ENCODE data around the gene MLLT1.

MLLT1 gene

DNA sequence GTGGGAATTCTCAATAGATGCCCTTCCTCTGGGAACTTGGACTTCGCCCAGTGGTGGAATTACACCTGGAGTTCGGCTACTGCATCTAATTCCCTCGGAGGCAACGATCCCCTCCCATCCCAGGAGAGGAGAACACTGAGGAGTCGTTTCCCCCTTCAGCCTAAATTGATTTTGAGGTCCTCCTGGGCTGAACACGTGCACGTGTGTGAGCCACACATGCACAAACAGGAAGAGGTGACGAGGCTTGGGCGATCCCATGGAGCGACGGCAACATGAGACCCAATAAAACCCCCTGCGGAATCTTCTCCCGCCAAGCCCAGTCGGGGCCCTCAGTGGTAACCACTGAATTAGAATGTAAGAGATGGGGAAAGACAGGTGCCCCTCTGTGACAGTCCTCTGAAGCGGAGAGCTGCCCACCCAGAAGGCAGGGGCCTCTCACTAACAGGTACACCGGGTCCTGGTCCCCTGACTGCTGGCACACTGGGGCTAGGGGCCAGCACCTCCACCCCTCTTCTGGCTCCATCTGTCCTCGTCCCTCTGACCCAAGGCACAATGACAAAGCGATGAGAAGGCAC lies 4.5 kb downstream of the MLLT1 start:
- DNase-seq (ENCODE audit: low read depth in 2 of 2) = no peak

DNA sequence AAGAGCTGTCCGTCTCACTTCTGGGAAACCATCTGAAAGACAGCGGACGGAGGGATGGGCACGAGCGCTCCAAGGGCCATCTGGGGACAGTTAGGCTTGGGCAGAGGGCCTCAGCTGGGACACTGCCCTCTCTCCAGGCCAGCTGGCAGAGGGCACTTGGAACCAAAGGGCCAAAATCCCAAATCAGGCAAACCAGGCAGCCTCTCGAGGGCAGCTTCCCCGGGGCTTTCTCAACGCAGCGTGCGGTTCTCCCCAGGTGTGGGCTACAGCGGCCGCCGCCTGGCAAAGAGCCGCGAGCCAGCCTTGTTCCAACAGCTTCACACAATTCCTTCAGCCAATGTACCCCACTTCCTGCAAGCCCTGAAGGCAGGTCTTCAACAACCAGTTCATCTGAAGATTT lies 5.0 kb downstream of the MLLT1 start:
- no peak for DNase-seq (ENCODE audit: low read depth in 2 of 2)

DNA sequence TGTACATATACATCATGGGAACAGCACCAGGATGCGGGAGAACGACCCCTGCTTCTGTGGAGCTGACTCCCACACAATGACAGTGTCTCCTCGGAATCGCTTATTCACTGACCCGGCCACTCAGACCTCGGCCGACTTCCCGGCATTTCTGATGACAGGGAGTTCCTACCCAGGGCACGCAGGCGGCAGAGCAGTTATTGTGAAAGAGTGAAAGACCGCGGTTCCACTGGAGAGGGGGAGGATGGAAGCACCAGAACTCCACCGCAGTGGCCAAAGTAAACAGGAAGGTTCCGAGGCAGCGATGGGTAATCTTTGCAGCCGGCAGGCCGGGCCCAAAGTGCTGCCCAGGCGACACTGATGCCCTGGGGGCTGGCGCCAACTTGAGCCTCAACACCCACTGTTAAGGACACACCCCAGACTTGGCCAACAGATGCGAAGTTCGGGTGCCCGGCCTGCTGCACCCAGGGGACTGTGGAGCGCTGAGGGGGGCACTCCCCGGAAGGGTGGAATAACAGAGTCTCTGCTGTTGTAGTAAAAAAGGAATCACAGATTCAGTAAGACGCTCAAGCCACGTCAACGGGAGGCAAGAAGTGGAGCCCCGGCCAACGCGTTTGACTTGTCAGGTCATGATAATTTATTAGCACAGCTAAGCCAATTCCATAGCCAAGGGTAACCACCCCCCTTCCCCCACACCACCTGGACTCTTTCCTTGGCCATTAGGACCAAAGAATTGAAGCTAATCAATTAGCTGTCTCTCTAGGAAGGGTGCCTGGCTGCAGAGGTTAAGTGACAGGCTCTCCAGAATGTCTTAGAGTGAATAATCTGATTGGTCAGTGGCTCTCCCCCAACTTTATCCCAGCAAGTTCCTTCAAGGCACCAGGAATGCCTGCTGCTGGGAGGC lies 5.8 kb downstream of the MLLT1 start:
- DNase-seq (ENCODE audit: low read depth in 2 of 2) = no peak

DNA sequence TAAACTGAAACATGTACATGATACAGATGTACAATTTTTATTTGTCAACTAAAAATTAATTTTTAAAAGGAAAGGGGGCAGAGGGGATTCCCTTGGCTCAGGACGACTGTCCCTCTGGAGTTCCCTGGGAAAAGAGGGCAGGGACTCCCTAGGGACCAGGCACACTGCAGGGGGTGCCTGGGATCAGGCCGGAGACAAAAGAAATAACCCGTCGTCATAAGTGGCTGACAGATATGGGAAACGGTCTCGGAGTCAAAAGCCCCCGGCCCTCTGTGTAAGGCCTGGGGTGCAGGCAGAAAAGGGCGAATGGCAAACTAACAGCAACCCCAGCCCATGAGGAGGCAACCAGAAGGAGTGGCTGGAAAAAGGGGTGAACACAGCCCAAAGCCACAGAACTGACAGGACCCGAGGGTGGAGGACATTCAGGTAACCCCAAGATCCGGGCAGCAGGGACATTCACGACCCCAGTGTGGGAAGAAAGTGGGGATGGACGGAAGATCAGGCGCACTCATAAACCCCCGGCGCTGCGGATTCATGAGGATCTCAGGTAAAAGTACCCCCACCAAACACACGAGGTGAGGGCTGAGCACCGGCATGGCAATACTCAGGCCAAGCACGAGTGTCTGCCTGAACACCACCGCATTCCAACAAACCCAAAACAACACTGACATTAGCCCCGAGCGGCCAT lies 6.7 kb downstream of the MLLT1 start:
- no peak for DNase-seq (ENCODE audit: low read depth in 2 of 2)

DNA sequence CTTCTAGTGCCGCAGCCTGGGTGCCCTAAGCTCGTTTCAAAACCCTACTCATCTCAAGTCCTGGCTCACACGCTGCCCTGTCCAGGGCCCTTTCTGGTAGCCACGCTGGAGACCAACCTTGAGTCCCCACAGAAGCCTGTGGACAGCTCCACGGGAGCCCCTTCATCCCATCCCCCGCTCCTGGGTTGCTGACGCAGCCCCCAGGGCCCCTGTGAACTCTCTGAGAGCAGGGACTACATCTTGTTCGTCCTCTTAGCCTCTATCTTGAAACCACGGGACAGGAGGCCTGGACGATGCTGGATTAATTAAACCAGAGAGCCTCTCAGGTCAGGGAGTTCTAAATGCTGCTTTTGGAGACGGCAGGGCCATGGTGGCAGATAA lies 7.4 kb downstream of the MLLT1 start:
- DNase-seq (ENCODE audit: low read depth in 2 of 2) = no peak

DNA sequence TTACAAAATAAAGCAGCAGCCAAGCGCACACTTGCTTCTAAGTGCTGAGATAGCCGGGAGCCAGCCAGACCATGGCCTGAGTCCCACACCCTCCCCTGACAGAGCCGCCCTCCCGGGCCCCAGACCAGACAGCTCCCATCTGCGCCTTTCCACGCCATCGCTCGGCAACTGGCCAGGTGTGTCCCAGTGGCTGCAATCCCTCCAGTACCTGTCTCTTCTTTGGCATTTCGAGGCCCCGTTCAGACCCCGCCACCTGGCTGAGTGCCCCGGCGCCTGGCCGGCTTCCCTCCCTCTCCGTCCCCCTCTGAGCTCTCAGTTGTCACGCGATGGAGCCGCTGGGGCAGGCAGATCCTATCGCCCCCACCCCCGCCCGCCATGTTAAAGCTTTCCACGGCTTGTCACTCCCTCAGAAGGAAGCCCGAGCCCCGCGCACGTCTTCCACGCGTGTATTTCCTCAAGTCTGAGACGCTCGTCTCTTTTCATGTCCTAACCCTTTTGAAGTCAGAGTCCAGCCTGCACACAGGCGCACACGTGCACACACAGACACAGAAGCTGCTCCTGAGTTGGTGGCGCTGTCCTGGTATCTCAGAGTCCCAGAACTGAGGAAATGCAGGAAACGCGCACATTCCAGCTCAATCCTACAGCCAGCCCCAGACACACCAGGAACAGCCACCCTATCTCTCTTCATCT lies 7.9 kb downstream of the MLLT1 start:
- no peak for DNase-seq (ENCODE audit: low read depth in 2 of 2)

DNA sequence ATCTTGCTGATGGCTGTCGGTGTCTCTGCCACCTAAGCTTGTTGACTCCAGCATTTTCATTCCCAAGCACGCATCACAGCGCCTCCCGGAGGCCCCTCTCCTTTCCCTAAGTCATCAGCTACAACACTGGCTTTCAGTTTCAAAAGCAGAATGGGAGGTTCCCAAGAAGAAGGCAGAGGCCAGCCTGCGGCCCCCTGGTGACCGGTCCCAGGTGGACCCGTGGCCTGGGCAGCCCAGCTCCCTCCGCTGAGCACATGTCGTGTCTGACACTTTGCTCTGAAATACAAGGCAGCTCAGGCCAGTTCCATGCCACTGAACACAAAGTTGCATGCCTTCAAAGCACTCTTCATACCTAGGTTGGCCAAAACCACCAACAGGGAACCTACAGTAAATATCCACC lies 8.5 kb downstream of the MLLT1 start:
- no peak for DNase-seq (ENCODE audit: low read depth in 2 of 2)

DNA sequence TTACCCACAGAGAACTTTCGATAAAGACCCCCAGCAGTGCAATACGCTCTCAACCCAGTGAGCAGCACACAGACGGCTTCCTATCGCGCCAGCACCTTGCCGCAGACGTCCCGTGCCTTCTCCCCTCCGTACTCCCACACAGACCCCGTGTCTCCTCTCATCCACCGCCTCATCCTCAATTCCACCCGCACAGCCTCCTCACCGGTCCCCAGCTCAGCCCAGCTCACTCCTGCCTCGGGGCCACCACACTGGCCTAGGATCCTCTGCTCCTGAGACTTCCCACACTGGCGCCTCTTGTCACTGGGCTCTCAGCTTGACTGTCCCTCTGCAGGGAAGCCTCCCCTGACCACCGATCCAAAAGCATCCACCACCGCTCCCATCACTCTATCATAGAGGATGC lies 9.0 kb downstream of the MLLT1 start:
- no peak for DNase-seq (ENCODE audit: low read depth in 2 of 2)

DNA sequence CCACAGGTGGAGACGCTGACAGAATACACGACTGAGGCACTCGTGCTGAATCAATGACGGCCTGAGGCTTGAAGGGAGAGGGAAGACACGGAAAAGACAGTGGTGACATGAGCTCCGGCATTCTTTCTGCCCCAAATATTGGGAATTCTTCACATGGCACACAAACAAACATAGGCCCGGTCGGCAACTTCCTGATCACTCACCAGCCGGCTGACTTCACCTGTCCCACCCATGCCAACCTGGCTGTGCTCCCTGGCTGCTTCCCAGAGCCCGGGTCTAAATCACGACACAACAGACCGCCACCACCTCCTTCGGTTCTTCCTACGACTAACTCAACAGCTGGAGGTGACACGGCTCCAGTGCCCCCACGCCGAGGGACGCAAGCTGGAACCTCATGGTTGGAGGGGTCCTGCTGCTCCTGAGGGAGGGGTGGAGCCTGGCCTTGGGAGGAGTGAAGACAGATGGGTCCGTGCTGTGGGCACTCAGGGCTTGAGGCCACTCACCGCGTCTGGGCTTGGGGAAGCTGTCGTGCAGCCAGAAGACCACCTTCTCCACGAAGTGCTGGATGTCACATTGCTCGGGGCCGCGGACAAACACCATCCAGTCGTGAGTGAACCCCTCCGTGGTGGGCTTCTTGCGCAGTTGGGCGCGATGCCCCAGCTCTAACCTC lies 9.6 kb downstream of the MLLT1 start:
- DNase-seq (ENCODE audit: low read depth in 2 of 2) = no peak

DNA sequence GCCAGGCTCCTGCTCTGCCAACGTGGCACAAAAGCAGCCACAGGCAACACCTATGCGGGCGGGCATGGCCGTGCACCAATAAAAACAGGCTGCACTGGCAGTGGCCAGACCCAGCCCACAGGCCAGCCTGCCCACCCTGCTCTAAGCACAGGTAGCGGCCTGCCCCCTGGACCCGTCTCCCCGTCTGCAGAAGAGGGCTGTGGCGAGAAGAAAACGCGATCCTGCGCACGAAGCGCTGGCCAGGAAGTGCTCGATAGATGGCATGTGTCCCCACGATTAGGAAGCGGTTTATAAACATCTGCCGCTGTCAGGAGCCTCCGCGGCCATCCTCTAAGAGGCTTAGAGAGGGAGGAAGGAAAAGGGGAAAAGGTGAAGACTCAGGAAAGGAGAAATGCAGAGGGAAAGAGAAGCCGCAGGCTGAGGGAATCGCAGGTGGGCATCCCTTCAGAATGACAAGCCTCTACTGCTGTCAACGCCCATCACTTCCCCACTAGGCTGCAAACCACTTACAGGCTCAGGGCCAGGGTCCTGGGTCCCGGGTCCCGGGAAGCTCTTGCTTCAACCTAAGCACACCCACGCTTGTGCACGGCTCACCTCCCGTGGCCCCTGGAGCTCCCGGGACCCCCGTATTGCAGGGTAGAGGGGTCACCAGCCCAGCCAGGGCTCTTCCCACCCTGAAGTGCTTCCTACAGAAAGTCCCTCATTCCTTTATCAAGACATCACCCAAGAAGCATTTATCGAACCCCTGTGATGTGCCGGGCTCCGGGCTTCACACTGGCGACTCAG lies 10.5 kb downstream of the MLLT1 start:
- DNase-seq (ENCODE audit: low read depth in 2 of 2) = no peak

DNA sequence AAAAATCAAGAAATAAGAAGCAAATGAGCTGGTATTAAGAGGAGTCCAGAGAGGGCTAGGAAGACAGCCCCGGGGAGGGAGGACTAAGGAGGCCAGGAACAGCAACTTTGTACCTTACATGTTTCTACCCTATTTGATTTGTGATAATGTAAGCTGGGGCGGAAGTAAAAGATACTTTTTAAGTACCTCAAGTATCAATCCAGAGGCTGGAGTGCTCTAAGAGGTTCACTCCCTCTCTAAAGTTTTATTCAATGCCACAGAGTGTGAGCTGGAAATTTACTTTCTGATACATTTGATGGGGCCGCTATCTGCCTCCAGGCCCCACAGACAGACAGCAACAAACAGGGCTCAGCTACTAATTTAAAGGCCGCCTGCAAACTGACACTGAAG lies 11.4 kb downstream of the MLLT1 start:
- DNase-seq (ENCODE audit: low read depth in 2 of 2) = no peak

DNA sequence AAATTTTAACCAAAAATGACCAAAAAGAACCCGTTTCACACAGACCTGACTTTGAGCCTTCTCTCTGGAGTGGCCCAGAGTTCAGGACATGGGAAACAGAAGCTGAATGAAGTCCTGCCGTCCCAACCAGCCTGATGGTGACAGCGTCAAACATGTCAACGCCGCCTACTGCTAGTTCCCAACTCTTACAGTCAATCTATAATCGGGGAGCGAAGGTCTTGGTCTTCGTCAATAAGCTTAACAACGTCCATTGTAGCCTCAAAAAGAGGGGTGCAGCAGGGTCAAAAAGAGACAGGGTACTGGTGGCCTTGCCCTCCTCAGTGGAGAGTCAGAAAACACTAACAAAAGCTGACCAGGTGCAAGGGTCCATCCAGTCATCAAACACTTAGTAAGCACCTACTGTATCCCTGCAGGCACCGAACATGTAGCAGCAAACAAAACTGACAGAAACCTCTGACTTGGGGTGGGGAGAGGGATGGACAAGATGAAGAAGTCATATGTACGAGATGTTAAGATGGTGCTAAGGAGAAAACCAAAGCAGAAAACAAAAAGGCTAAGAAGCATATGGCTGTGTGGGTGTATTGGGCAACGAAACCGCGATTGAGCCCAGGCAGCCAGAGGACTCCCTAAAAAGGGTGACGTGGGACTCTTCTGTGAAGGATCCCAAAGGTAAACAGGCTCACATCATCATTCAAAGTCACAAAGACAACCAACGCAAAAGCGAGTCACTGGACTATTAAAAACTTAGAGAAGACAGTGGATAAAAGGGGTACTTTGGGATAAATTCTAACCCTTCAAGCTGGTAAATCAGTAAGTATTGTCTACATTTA lies 12.0 kb downstream of the MLLT1 start:
- no peak for DNase-seq (ENCODE audit: low read depth in 2 of 2)

DNA sequence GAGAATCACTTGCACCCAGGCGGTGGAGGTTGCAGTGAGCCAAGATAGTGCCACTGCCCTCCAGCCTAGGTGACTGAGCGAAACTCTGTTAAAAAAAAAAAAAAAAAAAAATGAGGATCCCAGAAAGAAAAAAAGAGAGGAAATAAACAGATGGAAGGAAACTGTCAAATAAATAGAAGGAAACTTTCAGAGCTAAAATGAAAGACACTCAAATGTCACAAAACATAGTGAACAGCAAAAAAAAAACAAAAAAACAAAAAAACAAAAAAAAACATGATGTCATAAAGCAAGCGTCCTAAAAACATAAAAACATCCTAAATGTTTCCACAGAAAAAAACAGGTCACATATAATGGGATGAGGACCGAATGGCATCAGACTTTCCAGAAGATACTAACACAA lies 15.0 kb downstream of the MLLT1 start:
- no peak for DNase-seq (ENCODE audit: low read depth in 2 of 2)

DNA sequence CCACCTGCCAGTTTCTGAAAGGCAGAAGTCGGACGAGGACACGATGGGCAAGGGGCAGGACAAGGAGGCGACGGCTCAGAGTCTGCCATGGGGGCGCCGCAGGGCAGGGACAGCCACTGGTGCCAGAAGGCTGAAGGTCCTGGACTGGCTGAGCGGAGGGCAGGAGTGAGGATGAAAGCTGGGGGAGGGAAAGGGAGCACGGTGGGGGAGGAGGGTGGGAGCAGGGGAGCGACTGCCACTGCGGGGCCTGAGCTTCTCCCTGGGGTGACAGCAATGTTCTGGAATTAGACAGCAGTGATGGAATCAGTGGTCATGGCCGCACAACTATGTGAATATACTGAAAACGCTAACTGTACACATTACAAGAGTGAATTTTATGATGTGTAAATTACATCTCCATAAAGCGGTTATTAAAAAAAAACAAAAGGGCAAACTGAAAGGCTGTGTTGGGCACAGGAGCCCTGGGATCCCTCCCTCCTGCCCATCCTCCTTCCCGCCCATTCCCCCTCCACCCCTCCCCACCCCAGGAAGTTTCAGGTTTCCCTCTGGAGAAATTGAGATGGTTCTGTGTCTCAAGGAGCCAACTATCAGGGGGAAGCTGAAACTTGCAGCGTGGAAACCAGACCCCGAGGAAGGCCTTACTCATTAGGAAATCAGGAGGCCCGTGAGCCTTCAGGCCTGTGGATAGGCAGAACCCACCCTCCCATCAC lies 15.9 kb downstream of the MLLT1 start:
- no peak for DNase-seq (ENCODE audit: low read depth in 2 of 2)

DNA sequence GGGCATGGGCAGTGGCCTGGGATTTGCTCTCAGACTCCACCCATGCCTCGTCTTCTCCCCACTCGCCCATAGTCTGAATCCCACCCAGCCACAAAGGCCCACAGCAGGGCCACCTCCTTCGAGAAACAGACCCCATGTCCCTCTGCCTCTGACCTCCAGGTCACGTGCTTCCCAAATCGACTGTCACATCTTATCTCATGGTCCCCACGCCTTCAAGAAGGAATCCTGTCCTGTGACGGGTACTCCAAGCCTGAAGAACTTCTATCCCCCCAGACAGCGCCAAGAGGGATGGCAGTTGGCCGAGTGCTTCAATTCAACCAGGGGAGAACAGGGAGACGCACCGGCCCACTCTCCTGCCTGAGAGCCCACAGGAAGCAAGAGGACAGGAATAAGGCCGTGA lies 16.5 kb downstream of the MLLT1 start:
- DNase-seq (ENCODE audit: low read depth in 2 of 2) = no peak

DNA sequence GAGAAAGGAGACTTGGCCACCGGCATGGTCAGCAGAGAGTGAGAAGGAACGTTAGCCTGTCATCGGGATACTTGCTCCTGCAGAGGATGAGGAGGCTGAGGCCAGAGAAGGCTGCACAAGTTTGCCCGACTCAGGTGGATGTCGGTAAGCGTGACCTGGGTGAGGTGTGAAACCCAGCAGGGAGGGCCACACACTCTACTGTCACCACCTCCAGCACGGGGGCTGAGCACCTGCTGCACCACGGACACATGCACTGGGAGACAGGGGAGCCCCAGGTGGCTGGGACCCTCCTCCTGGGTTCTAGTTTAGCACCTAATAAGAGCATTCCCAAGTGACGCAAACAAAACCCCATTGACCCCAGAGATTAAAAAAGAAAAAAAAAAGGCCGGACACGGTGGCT lies 17.3 kb downstream of the MLLT1 start:
- DNase-seq (ENCODE audit: low read depth in 2 of 2) = no peak

DNA sequence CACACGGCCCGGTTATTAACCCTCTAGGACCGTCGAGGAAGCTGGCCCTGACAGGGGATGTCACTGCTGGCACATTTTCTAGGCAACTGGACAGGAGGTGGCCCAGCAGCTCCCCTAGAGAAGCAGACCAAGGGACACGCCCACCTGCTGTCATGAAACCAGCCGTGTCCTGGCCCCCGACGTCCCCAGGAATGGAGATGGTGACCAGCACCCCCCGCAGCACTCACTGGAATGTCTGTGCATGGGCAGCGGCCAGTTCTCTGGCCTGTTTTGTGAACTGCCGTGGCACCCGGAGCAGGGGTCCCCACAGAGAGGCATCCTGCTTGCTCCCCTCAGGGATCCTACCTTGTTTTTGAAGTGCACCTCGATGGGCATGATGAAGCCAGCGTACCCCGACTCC lies 17.9 kb downstream of the MLLT1 start:
- no peak for DNase-seq (ENCODE audit: low read depth in 2 of 2)

DNA sequence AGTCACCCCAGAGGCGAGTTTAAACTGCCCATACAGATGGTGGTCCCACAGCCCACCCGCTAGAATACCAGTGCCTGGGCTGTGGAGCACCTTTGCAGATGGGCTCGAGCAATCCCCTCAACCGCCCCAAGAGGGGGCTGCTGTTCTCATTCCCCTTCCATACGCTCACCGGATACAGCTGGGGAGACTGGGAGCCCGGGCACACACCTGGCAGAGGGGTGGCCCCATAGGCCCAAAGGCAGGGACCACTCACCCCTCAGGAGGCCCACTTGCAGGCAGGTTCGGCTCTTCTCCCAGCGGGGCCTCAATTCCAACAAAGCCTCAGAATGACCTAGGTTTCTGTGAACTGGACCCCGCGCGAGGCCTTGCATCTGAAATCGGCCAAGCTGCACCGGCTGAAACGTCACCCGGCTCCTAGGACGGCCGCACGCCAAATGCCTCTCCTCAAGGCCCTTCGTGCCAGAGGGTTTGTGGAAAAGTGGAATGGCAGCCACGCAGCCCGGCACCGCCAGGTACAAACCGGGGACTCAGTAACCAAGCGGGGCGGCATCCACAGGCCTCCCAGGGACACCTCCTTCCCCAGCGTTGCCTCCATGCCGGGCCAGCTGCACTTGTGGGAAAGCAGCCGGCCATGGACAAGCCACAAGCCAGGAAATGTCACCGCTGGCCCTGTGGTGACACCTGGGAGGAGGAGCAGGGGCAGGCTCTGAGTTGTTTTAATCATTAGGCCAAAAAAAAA lies 18.7 kb downstream of the MLLT1 start:
- DNase-seq (ENCODE audit: low read depth in 2 of 2) = no peak

DNA sequence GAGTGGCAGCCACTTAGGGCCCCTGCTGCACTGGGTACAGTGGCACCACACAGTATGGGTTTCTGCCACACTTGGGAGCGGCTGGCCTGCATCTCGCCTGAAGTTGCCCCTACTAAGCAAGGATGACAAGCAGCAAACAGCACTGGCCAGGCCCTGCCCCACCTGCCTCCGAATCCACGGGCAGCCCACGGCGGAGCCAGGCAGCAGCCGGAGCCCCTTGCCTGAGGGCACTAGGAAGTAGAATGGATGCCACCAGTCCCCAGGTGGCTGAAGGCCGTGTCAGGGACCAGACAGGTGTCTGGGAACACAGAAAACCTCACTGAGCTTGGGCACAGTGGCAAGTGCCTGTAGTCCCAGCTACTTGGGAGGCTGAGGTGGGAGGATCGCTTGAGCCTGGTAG lies 19.4 kb downstream of the MLLT1 start:
- DNase-seq (ENCODE audit: low read depth in 2 of 2) = no peak
